ENCODE data around the gene SOWAHC.

DNA sequence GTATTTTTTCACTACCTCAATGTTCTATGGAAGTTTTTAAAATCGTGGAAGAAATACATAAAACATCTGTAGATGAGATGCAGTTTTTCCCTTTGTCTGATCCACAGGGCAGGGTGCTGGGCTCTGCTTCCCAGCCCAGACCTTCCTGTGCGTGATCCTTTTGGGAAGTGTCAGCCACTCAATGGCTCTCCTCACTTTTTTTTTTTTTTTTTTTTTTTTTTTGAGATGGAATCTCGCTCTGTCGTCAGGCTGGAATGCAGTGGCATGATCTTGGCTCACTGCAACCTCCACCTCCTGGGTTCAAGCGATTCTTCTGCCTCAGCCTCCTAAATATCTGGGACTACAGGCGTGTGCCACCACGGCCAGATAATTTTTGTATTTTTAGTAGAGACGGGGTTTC is 32.8 kb downstream of the SOWAHC start:
- no peak for TF ChIP-seq CTCF (IDR thresholded peaks at IDR 0.05)
- TF ChIP-seq EZH2 (IDR thresholded peaks at IDR 0.05) = no peak
